ENCODE results near the gene LIMA1. TPM values are rescaled to one million over a fixed set of nuclear protein-coding genes. Genes with fewer than 3 reads are reported as not detected.

The LIMA1 gene
- total RNA-seq, 2 experiments from 2014 or later: 4.6 to 5.1 TPM

DNA sequence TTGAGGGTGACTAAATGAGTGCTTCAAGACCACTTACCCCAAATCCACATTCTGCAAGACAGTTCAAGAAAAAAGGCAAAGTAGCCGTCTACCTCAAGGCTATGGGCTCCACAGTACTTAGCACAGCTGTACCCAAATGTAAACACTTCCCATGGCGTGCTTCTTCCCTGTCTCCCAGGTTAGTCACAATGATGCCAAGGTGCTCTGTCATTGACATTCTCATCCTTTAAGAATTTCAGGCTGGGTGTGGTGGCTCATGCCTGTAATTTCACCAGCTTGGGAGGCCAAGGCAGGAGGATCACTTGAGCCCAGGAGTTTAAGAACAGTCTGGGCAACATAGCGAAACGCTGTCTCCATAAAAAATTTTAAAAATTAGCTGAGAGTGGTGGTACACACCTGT, 64.9 kb downstream of the LIMA1 start:
- Histone ChIP-seq H3K27me3 (ENCODE audit: control insufficient read depth in 1 of 2, insufficient read depth in 2 of 2, low read length in 2 of 2) (no peaks in the 10 kb centered on the region), H3K27ac (ENCODE audit: low read depth in 1 of 2, low read length in 2 of 2) (no peak overlapping the region), H3K36me3 (ENCODE audit: insufficient read depth, low read length) (peaks cover 4% of the 10 kb centered on the region), H3K4me1 (ENCODE audit: insufficient read depth, low read length) (peaks cover 41% of the 10 kb centered on the region), H3K4me3 (ENCODE audit: low read length) (no peak overlapping the region), H3K9me3 (ENCODE audit: control insufficient read depth in 1 of 2, insufficient read depth in 1 of 2, low read length in 2 of 2) (no peaks in the 10 kb centered on the region)
- H3K9me3 Mint-ChIP-seq: no peaks in the 10 kb centered on the region
- ChIA-PET CTCF (interaction anchor here (0.6 kb wide), 1 partner anchor 13 kb away, joined by 3 read pairs; no protein-coding TSS in a partner anchor), POLR2A (interaction anchor here (0.7 kb wide), 1 partner anchor 106 kb away, joined by 3 read pairs; the partner anchor contains the start of gene COX14)
- ATAC-seq (ENCODE audit: poor library complexity): no peak
- peaks cover 37% of the 10 kb centered on the region for H3K4me1 Mint-ChIP-seq (ENCODE audit: low read depth)
- H3K27ac Mint-ChIP-seq: no peak overlapping the region
- TF ChIP-seq CTCF (IDR thresholded peaks at IDR 0.05): no peak
- intact Hi-C loops (cut with DNase I, micrococcal nuclease): loop anchor here in 1 of 2 experiments (10.0 kb wide), 1 partner anchor 416 kb away; no protein-coding TSS in a partner anchor
- DNase-seq: no peak
- H3K36me3 Mint-ChIP-seq (ENCODE audit: low read depth): no peaks in the 10 kb centered on the region
- H3K27me3 Mint-ChIP-seq: no peaks in the 10 kb centered on the region
- no peak overlapping the region for H3K4me3 Mint-ChIP-seq

DNA sequence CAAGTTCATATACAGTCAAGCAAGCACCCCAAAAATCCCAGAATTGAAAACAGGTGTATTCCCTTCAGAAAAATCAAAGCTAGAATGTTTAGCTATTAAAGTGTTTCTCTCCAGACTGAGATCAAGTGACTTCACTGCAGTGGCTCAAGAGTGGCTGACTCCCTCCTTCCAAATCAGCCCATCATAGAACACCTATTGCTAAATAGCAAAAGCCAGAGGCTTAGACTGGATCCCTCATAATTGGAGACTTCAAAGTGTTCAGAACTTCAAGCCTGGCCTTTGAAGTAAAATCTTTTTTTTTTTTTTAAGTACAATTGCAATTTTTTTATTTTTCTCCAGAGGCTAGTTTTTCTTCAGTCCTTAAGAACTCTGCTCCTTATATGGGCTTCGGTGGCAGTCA, 66.1 kb downstream of the LIMA1 start:
- Histone ChIP-seq H3K36me3 (ENCODE audit: insufficient read depth, low read length) (peaks cover 4% of the 10 kb centered on the region), H3K4me3 (ENCODE audit: low read length) (no peak overlapping the region), H3K4me1 (ENCODE audit: insufficient read depth, low read length) (peaks cover 33% of the 10 kb centered on the region), H3K27ac (ENCODE audit: low read depth in 1 of 2, low read length in 2 of 2) (peak overlapping the region in 1 of 2 donors; percentile 21), H3K9me3 (ENCODE audit: control insufficient read depth in 1 of 2, insufficient read depth in 1 of 2, low read length in 2 of 2) (no peaks in the 10 kb centered on the region), H3K27me3 (ENCODE audit: control insufficient read depth in 1 of 2, insufficient read depth in 2 of 2, low read length in 2 of 2) (no peaks in the 10 kb centered on the region)
- peaks cover 44% of the 10 kb centered on the region for H3K4me1 Mint-ChIP-seq (ENCODE audit: low read depth)
- no peaks in the 10 kb centered on the region for H3K9me3 Mint-ChIP-seq
- peak in 1 of 14 experiments; percentile 10 for DNase-seq
- TF ChIP-seq CTCF (IDR thresholded peaks at IDR 0.05): no peak
- POLR2A ChIA-PET: no interaction called here
- ATAC-seq (ENCODE audit: poor library complexity): no peak
- no peaks in the 10 kb centered on the region for H3K36me3 Mint-ChIP-seq (ENCODE audit: low read depth)
- peak overlapping the region; percentile 9 for H3K4me3 Mint-ChIP-seq
- intact Hi-C loops (cut with DNase I, micrococcal nuclease): loop anchor here in 1 of 2 experiments (10.0 kb wide), 1 partner anchor 418 kb away; no protein-coding TSS in a partner anchor
- CTCF ChIA-PET: interaction anchor here (0.9 kb wide), 1 partner anchor 85 kb away, joined by 3 read pairs; no protein-coding TSS in a partner anchor
- H3K27me3 Mint-ChIP-seq: no peaks in the 10 kb centered on the region
- H3K27ac Mint-ChIP-seq: peak overlapping the region; percentile 70

- peaks cover 59% of the 10 kb centered on the region for H3K4me1 Mint-ChIP-seq (ENCODE audit: low read depth)
- Histone ChIP-seq H3K4me1 (ENCODE audit: insufficient read depth, low read length) (peaks cover 48% of the 10 kb centered on the region), H3K4me3 (ENCODE audit: low read length) (no peak overlapping the region), H3K9me3 (ENCODE audit: control insufficient read depth in 1 of 2, insufficient read depth in 1 of 2, low read length in 2 of 2) (no peaks in the 10 kb centered on the region), H3K27me3 (ENCODE audit: control insufficient read depth in 1 of 2, insufficient read depth in 2 of 2, low read length in 2 of 2) (no peaks in the 10 kb centered on the region), H3K36me3 (ENCODE audit: insufficient read depth, low read length) (peaks cover 4% of the 10 kb centered on the region), H3K27ac (ENCODE audit: low read depth in 1 of 2, low read length in 2 of 2) (no peak overlapping the region)
- H3K4me3 Mint-ChIP-seq: no peak overlapping the region
- H3K9me3 Mint-ChIP-seq: no peaks in the 10 kb centered on the region
- CTCF ChIA-PET: no interaction called here
- H3K36me3 Mint-ChIP-seq (ENCODE audit: low read depth): no peaks in the 10 kb centered on the region
- peak overlapping the region; percentile 53 for H3K27ac Mint-ChIP-seq
- no peaks in the 10 kb centered on the region for H3K27me3 Mint-ChIP-seq
- intact Hi-C loops (cut with DNase I, micrococcal nuclease): loop anchor here in 1 of 2 experiments (10.0 kb wide), 1 partner anchor 420 kb away; no protein-coding TSS in a partner anchor
- DNase-seq (no peak), ATAC-seq (ENCODE audit: poor library complexity) (no peak)
- POLR2A ChIA-PET: interaction anchor here (1.0 kb wide), 1 partner anchor 103 kb away, joined by 3 read pairs; the partner anchor contains the start of gene COX14
- TF ChIP-seq CTCF (IDR thresholded peaks at IDR 0.05): no peak
These were observed 68.3 kb downstream of the LIMA1 start for GRCh38 chr12:50215033-50215432.
